Thoracic aorta (tissue), 2 donors: Measurements from ENCODE around the gene NLGN2. TPM values are rescaled to one million over a fixed set of nuclear protein-coding genes. Genes with fewer than 3 reads are reported as not detected.

ENCODE experiments used
- ATAC-seq: fragments of 150-250 bp; one replicate; pipeline ENCODE4 v1.8.0; 2017; ENCODE audit warnings: low read depth; ENCODE audit not compliant: insufficient number of reproducible peaks, low FRiP score
- DNase-seq: peaks from one replicate; pipeline ENCODE4 v3.0.0-alpha.2; 2020; ENCODE audit warnings: low spot score
- H3K27ac ChIP-seq, 2 donors: fragments of 200-600 bp; sonication (generic); 1 replicate in 1 of 2; 2 replicates in 1 of 2; pipeline ENCODE4 v1.5.1; 2016; ENCODE audit warnings: mild to moderate bottlenecking in 2 of 2, moderate library complexity in 2 of 2
- H3K27me3 ChIP-seq: fragments of 200-600 bp; sonication (generic); replicated peaks from 2 replicates; pipeline ENCODE4 v1.6.0; 2016; ENCODE audit warnings: mild to moderate bottlenecking; ENCODE audit not compliant: insufficient read depth
- H3K36me3 ChIP-seq: fragments of 200-600 bp; sonication (generic); one replicate; pipeline ENCODE4 v1.5.1; 2016
- H3K4me1 ChIP-seq, 2 donors: fragments of 200-600 bp; sonication (generic); 1 replicate in 1 of 2; 2 replicates in 1 of 2; pipeline versions ENCODE4 v1.5.1 to v1.6.0; 2016; ENCODE audit warnings: low read depth in 2 of 2, mild to moderate bottlenecking in 1 of 2; ENCODE audit not compliant: control insufficient read depth in 1 of 2
- H3K4me3 ChIP-seq: fragments of 200-600 bp; sonication (generic); 2 replicates; pipeline ENCODE4 v1.5.1; 2016; ENCODE audit warnings: mild to moderate bottlenecking
- H3K9me3 ChIP-seq: fragments of 200-600 bp; sonication (generic); 2 replicates; pipeline ENCODE4 v1.5.1; 2016
- total RNA-seq, 2 donors: library from RNA; depleted of rRNA; stranded (reverse); fragments of >200 nt; gene quantifications; one replicate each; pipeline versions ENCODE4 v1.1.0 to v1.2.3, GENCODE V29; 2016
- TF ChIP-seq, protein P1 (sequence below): fragments of 200-600 bp; sonication (generic); IDR thresholded peaks from one replicate; pipeline ENCODE4 v1.5.1; 2019; ENCODE audit warnings: antibody characterized with exemption

NLGN2 gene
- total RNA-seq, 2 donors from 2014 or later, result 9.2 to 20.8 TPM

DNA sequence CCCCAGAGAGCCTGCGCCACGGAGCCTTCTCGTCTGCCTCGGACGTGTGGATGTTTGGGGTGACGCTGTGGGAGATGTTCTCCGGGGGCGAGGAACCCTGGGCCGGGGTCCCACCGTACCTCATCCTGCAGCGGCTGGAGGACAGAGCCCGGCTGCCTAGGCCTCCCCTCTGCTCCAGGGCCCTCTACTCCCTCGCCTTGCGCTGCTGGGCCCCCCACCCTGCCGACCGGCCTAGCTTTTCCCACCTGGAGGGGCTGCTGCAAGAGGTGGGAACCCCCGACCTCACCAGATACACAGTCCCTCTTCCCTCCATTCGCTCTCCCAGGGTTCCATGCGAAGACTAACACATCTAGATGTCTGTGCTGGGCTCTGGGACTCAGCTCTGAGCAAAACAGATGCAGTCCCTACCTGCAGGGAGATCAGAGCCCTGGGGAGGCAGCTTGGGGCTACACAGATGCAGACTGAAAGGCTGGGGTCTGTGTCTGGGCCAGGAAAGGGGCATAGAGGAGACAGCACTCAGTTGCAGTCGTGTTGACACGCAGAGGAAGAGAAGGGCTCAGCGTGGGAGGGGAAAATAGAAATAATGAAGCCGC, 23.1 kb upstream of the NLGN2 start:
- Histone ChIP-seq H3K4me3 (peak overlapping the region; percentile 73), H3K9me3 (no peaks in the 10 kb centered on the region), H3K4me1 (peaks cover 6 to 34% of the 10 kb centered on the region in 2 donors), H3K27me3 (no peaks in the 10 kb centered on the region), H3K36me3 (peaks cover 2% of the 10 kb centered on the region), H3K27ac (no peak overlapping the region)
- DNase-seq (no peak), ATAC-seq (no peak)
- TF ChIP-seq, protein P1, sequence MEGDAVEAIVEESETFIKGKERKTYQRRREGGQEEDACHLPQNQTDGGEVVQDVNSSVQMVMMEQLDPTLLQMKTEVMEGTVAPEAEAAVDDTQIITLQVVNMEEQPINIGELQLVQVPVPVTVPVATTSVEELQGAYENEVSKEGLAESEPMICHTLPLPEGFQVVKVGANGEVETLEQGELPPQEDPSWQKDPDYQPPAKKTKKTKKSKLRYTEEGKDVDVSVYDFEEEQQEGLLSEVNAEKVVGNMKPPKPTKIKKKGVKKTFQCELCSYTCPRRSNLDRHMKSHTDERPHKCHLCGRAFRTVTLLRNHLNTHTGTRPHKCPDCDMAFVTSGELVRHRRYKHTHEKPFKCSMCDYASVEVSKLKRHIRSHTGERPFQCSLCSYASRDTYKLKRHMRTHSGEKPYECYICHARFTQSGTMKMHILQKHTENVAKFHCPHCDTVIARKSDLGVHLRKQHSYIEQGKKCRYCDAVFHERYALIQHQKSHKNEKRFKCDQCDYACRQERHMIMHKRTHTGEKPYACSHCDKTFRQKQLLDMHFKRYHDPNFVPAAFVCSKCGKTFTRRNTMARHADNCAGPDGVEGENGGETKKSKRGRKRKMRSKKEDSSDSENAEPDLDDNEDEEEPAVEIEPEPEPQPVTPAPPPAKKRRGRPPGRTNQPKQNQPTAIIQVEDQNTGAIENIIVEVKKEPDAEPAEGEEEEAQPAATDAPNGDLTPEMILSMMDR, result no peak

DNA sequence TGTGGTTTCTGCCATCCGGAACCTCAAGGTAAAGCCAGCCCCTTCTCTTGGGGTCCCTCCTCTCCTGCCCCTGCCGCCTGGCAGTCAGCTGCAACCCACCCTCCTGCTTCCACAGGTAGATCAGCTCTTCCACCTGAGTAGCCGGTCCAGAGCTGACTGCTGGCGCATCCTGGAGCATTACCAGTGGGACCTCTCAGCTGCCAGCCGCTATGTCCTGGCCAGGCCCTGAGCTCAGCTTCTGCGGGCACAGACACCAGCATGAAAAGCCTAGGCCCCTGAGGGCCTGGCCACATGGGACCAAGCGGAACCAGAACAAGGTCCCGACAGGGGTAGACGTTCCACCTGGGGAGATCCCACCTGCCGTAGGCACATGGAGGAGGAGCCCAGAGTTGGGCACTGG, 18.8 kb upstream of the NLGN2 start:
- no peaks in the 10 kb centered on the region for H3K9me3 ChIP-seq
- peaks cover 6 to 13% of the 10 kb centered on the region in 2 donors for H3K4me1 ChIP-seq
- H3K27me3 ChIP-seq, result no peaks in the 10 kb centered on the region
- peaks cover 16% of the 10 kb centered on the region for H3K36me3 ChIP-seq
- no peak overlapping the region for H3K27ac ChIP-seq
- TF ChIP-seq, protein P1, result no peak
- no peak for ATAC-seq
- H3K4me3 ChIP-seq, result no peak overlapping the region
- no peak for DNase-seq

DNA sequence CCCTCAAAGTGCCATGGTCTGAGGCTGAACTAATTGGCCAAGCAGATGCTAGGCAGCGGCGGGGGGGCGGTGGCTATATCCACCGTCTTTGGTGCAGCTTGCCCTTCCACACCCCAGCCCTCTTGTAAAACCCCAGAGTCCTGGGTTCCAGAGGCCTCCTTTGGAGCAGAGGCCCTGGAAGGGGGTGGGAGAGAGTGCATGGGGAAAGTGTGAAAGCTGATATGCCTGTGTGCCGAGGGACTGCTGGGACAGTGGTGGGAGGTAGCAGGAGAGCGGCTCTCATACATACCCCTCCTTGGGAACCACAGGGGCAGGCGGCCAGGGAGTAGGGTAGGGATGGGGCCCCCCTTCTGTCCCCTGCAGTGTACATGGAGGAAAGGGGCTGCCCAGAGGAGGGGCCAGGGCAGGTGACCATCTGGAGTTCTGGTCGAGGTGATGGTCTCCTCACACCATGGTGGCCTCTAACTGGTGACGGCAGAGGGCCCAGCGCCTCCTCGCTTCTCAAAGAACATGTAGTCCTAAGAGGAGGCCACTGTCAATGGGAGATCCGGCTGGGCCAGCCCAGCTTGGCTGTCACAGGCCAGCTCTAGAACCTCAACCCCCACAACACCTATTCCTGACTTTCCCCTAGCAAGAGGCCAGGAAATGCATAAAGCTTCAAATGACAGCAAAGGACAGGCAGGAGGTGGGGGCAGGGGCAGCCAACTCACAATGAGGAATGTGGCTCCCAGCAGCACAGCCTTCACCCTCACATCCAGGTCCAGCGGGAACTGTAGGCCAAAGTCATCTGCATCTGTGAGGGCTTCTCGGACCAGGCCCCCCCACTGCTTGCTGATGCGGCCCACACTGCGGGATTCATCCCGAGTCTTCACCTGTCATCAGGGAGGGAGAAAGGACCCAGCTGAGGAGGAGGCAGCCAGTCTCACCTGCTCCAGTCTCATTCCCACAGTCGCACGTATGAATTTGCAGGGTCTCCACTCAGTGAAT, 17.4 kb upstream of the NLGN2 start:
- peaks cover 16% of the 10 kb centered on the region for H3K36me3 ChIP-seq
- no peak overlapping the region for H3K27ac ChIP-seq
- H3K27me3 ChIP-seq, result no peaks in the 10 kb centered on the region
- H3K4me3 ChIP-seq, result no peak overlapping the region
- H3K4me1 ChIP-seq, result peaks cover 6 to 10% of the 10 kb centered on the region in 2 donors
- ATAC-seq (no peak), DNase-seq (no peak)
- TF ChIP-seq, protein P1, result no peak
- no peaks in the 10 kb centered on the region for H3K9me3 ChIP-seq

DNA sequence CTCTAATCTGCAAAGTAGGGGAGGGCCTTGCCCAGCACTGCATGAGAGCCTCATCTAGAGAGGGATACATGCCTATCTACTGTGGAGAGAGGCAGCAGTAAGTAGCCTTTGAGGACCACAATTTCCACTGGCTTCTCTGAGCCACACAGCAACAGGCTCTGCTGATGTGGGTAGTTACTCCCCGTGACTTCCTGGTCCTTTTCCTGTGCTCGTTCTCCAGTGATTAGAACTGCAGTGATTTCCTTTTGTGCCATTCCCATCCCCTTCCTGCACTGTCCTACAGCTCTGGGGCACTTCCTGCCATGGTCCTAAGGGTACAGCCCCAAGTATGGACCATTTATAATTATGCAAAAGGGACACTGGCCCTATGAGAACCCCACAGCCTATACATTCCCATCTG, 16.3 kb upstream of the NLGN2 start:
- no peak for ATAC-seq
- H3K27ac ChIP-seq, result no peak overlapping the region
- no peak for DNase-seq
- no peaks in the 10 kb centered on the region for H3K9me3 ChIP-seq
- no peaks in the 10 kb centered on the region for H3K27me3 ChIP-seq
- TF ChIP-seq, protein P1, result no peak
- no peak overlapping the region for H3K4me3 ChIP-seq
- peaks cover 6 to 10% of the 10 kb centered on the region in 2 donors for H3K4me1 ChIP-seq
- H3K36me3 ChIP-seq, result peaks cover 16% of the 10 kb centered on the region
